A549 (cell line): ENCODE measurements around the gene SSX2IP. TPM values are rescaled to one million over a fixed set of nuclear protein-coding genes. Genes with fewer than 3 reads are reported as not detected.

Source experiments
- ATAC-seq, 2 experiments: fragments of 200-7000 bp in 1 of 2; fragments of >200 bp in 1 of 2; cut with Nextera tagmentation in 1 of 2; cut with Tn5 transposase in 1 of 2; 3 replicates each; pipeline versions ENCODE4 v1.8.0 to v1.9.1; 2018 to 2020; ENCODE audit warnings: mild to moderate bottlenecking in 1 of 2, moderate library complexity in 1 of 2
- CTCF ChIA-PET: fragments of 300-600 bp; sonication (Branson Sonifier 250); formaldehyde crosslinking; extraction: SDS; loops from one replicate; lab custom pipeline; 2021; ENCODE audit warnings: antibody characterized with exemption, inconsistent platforms; lab: Yijun Ruan, JAX
- POLR2A ChIA-PET: fragments of 350-600 bp; formaldehyde crosslinking; extraction: SDS; loops from one replicate; lab custom pipeline; 2021; ENCODE audit warnings: antibody characterized with exemption, inconsistent platforms; lab: Yijun Ruan, JAX
- DNase-seq, 2 experiments: peaks; one replicate each; pipeline versions ENCODE4 v3.0.0 to v3.0.0-alpha.2; 2011 to 2016; ENCODE audit warnings: low read depth in 1 of 2, low spot score in 1 of 2
- FAIRE-seq: peaks from 2 replicates; lab custom pipeline; 2011; peaks lifted over from hg19 to GRCh38; lab: Jason Lieb, UNC
- H3K27ac ChIP-seq, 2 experiments: fragments of >200 bp; sonication (Bioruptor Twin); formaldehyde crosslinking; 3 replicates each; pipeline ENCODE4 v1.5.1; 2016 to 2017
- H3K4me1 ChIP-seq: fragments of >200 bp; sonication (Bioruptor Twin); formaldehyde crosslinking; 3 replicates; pipeline ENCODE4 v1.6.1; 2016
- H3K4me2 ChIP-seq: fragments of >200 bp; sonication (Bioruptor Twin); formaldehyde crosslinking; 3 replicates; pipeline ENCODE4 v1.6.1; 2016
- H3K4me3 ChIP-seq: fragments of >200 bp; sonication (Bioruptor Twin); formaldehyde crosslinking; 3 replicates; pipeline ENCODE4 v1.5.1; 2016
- H3K9me3 ChIP-seq: fragments of >200 bp; sonication (Bioruptor Twin); formaldehyde crosslinking; 3 replicates; pipeline ENCODE4 v1.6.1; 2016
- BHLHE40 ChIP-seq: IDR thresholded peaks from 2 replicates; pipeline ENCODE4 v1.6.1; 2012; ENCODE audit warnings: low read depth, low read length, inconsistent platforms
- CHD4 ChIP-seq: fragments of 200-600 bp; sonication (generic); IDR thresholded peaks from 2 replicates; pipeline ENCODE4 v1.6.1; 2016; ENCODE audit warnings: antibody characterized with exemption, mild to moderate bottlenecking, borderline replicate concordance
- EHF ChIP-seq: fragments of 250-450 bp; sonication (Bioruptor Pico); IDR thresholded peaks from 2 replicates; pipeline ENCODE4 v1.5.0; 2020; ENCODE audit warnings: mild to moderate bottlenecking
- ELK1 ChIP-seq: fragments of 150-350 bp; IDR thresholded peaks from 2 replicates; pipeline ENCODE4 v1.6.1; 2014; ENCODE audit warnings: low read depth, mild to moderate bottlenecking, low read length
- FOXS1 ChIP-seq: fragments of 250-450 bp; sonication (Bioruptor Pico); IDR thresholded peaks from 2 replicates; pipeline ENCODE4 v1.5.0; 2020; ENCODE audit warnings: mild to moderate bottlenecking, moderate library complexity
- HDAC2 ChIP-seq: fragments of 200-600 bp; sonication (generic); IDR thresholded peaks from 2 replicates; pipeline ENCODE4 v1.6.1; 2016
- HOXB5 ChIP-seq: fragments of 250-450 bp; sonication (Bioruptor Pico); IDR thresholded peaks from 2 replicates; pipeline ENCODE4 v1.5.0; 2020; ENCODE audit warnings: mild to moderate bottlenecking, moderate library complexity
- JUNB ChIP-seq: fragments of >200 bp; sonication (Bioruptor Twin); formaldehyde crosslinking; IDR thresholded peaks from 2 replicates; pipeline ENCODE4 v1.6.1; 2016
- MAZ ChIP-seq: fragments of 150-350 bp; IDR thresholded peaks from 2 replicates; pipeline ENCODE4 v1.6.1; 2014; ENCODE audit warnings: antibody characterized with exemption, low read depth, low read length, borderline replicate concordance
- MYC ChIP-seq: IDR thresholded peaks from 2 replicates; pipeline ENCODE4 v1.6.1; 2012; ENCODE audit warnings: mild to moderate bottlenecking, inconsistent platforms, low read length, improper control_type of control experiment, borderline replicate concordance
- NR3C1 ChIP-seq: fragments of >200 bp; sonication (Bioruptor Twin); formaldehyde crosslinking; IDR thresholded peaks from 3 replicates; pipeline ENCODE4 v1.6.1; 2017
- PBX3 ChIP-seq: IDR thresholded peaks from 2 replicates; pipeline ENCODE4 v1.6.1; 2012
- POLR2A ChIP-seq: IDR thresholded peaks from 2 replicates; pipeline ENCODE4 v1.6.1; 2012; ENCODE audit warnings: mild to moderate bottlenecking, low read length
- POLR2AphosphoS2 ChIP-seq: conservative IDR thresholded peaks from 2 replicates; pipeline ENCODE4 v1.6.1; 2012; ENCODE audit warnings: low read length, improper control_type of control experiment, inconsistent platforms
- RNF2 ChIP-seq: fragments of 200-600 bp; sonication (generic); IDR thresholded peaks from 2 replicates; pipeline ENCODE4 v1.6.1; 2016; ENCODE audit warnings: low read depth, mild to moderate bottlenecking, antibody characterized with exemption, moderate library complexity, borderline replicate concordance
- SMC3 ChIP-seq: fragments of >200 bp; sonication (Bioruptor Twin); formaldehyde crosslinking; IDR thresholded peaks from 3 replicates; pipeline ENCODE4 v1.6.1; 2018; ENCODE audit warnings: inconsistent platforms
- SREBF2 ChIP-seq: fragments of 450-650 bp; IDR thresholded peaks from 2 replicates; pipeline ENCODE4 v1.6.1; 2014; ENCODE audit warnings: mild to moderate bottlenecking, moderate library complexity
- ZC3H11A ChIP-seq: fragments of 450-650 bp; IDR thresholded peaks from 2 replicates; pipeline ENCODE4 v1.6.1; 2014; ENCODE audit warnings: antibody characterized with exemption, mild to moderate bottlenecking
- ZSCAN20 ChIP-seq: fragments of 250-450 bp; sonication (Bioruptor Pico); IDR thresholded peaks from 2 replicates; pipeline ENCODE4 v1.8.0; 2022; ENCODE audit warnings: mild to moderate bottlenecking, moderate library complexity
- WGBS: methylation state at CpG from one replicate; pipeline ENCODE4 v1.1.6; 2017; ENCODE audit errors: missing lambda C conversion rate; 5-methylcytosine and 5-hydroxymethylcytosine counted together
- polyA plus RNA-seq, 4 experiments: library from polyadenylated mRNA; depleted of rRNA in 3 of 4; stranded (reverse); fragments of >200 nt; fragmentation: RNase III in 1 of 4; extraction: RNeasy Plus Mini Kit Qiagen cat#74134 plus additional on column Dnase treatment in 1 of 4; gene quantifications; 2 replicates in 3 of 4; 3 replicates in 1 of 4; pipeline ENCODE4 v1.2.3, GENCODE V29; 2011 to 2017
- TF ChIP-seq, protein P1 (sequence below): fragments of >200 bp; sonication (Bioruptor Twin); formaldehyde crosslinking; IDR thresholded peaks from 2 replicates; pipeline ENCODE4 v1.6.1; 2016
- TF ChIP-seq, protein P2 (sequence below): fragments of 200-600 bp; sonication (generic); IDR thresholded peaks from 2 replicates; pipeline ENCODE4 v1.6.1; 2016; ENCODE audit warnings: antibody characterized with exemption, mild to moderate bottlenecking, moderate library complexity
- TF ChIP-seq, protein P3 (sequence below): fragments of 450-650 bp; IDR thresholded peaks from 2 replicates; pipeline ENCODE4 v1.6.1; 2014; ENCODE audit warnings: antibody characterized with exemption
- TF ChIP-seq, protein P4 (sequence below): fragments of 250-450 bp; sonication (Bioruptor Pico); IDR thresholded peaks from 2 replicates; pipeline ENCODE4 v1.5.0; 2021; ENCODE audit warnings: mild to moderate bottlenecking, moderate library complexity, borderline replicate concordance

The SSX2IP gene
- polyA plus RNA-seq, 2 of the 4 experiments (the other 2 are of a cell fraction), result 15.2 to 20.6 TPM

GRCh38 chr1:84677415-84678099, 12.7 kb downstream of the SSX2IP start:
- no peak for DNase-seq
- ATAC-seq, result no peak
- Histone ChIP-seq H3K4me3 (no peak overlapping the region), H3K4me2 (no peak overlapping the region), H3K9me3 (no peaks in the 10 kb centered on the region), H3K4me1 (no peaks in the 10 kb centered on the region)
- ChIA-PET CTCF (interaction anchor here (0.8 to 1.6 kb wide), 2 partner anchors 10 to 11 kb away, joined by 3 to 4 read pairs; no protein-coding TSS in a partner anchor), POLR2A (no interaction called here)
- WGBS, result 94% methylated on average over 7 of the region's 7 CpGs
- FAIRE-seq, result no peak
- TF ChIP-seq HDAC2, result no peak
- TF ChIP-seq MYC, result no peak
- TF ChIP-seq ZC3H11A, result no peak
- TF ChIP-seq MAZ, result no peak
- no peak for TF ChIP-seq BHLHE40
- no peak for TF ChIP-seq EHF (CRISPR knock-in tag)
- TF ChIP-seq RNF2, result no peak
- TF ChIP-seq CHD4, result no peak
- TF ChIP-seq, all 56 proteins: peak for 0
- H3K27ac ChIP-seq, result no peak overlapping the region

DNA sequence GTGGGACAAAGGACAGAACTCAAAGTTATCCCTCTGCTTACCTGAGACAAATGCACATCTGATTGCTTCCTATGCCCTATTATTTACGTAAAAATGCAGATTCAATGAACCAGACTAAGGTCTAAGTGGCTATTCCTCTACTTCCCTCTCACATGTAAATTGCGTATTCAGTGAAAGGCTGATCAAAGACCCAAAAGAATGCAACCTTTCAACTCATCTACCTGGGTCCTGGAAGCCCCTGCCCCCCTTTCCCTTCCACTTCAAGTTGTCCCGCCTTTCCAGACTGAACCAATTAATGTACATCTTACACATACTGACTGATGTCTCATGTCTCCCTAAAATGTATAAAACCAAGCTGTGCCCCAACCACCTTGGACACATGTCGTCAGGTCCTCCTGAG, 14.6 kb downstream of the SSX2IP start:
- WGBS, result 95% methylated on average over 4 of the region's 4 CpGs
- DNase-seq (no peak), ATAC-seq (no peak), FAIRE-seq (no peak)
- Histone ChIP-seq H3K4me1 (no peaks in the 10 kb centered on the region), H3K9me3 (no peaks in the 10 kb centered on the region), H3K4me3 (no peak overlapping the region), H3K4me2 (no peak overlapping the region), H3K27ac (no peak overlapping the region)
- ChIA-PET CTCF (no interaction called here), POLR2A (no interaction called here)
- no peak for TF ChIP-seq POLR2AphosphoS2
- TF ChIP-seq, protein P1, sequence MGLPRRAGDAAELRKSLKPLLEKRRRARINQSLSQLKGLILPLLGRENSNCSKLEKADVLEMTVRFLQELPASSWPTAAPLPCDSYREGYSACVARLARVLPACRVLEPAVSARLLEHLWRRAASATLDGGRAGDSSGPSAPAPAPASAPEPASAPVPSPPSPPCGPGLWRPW, result no peak
- TF ChIP-seq FOXS1 (CRISPR knock-in tag), result no peak
- TF ChIP-seq ELK1, result no peak

GRCh38 chr1:84675106-84675505, 15.2 kb downstream of the SSX2IP start:
- CTCF ChIA-PET, result no interaction called here
- WGBS, result 52% methylated on average over 1 of the region's 1 CpG
- H3K27ac ChIP-seq, result no peak overlapping the region
- TF ChIP-seq, protein P2, sequence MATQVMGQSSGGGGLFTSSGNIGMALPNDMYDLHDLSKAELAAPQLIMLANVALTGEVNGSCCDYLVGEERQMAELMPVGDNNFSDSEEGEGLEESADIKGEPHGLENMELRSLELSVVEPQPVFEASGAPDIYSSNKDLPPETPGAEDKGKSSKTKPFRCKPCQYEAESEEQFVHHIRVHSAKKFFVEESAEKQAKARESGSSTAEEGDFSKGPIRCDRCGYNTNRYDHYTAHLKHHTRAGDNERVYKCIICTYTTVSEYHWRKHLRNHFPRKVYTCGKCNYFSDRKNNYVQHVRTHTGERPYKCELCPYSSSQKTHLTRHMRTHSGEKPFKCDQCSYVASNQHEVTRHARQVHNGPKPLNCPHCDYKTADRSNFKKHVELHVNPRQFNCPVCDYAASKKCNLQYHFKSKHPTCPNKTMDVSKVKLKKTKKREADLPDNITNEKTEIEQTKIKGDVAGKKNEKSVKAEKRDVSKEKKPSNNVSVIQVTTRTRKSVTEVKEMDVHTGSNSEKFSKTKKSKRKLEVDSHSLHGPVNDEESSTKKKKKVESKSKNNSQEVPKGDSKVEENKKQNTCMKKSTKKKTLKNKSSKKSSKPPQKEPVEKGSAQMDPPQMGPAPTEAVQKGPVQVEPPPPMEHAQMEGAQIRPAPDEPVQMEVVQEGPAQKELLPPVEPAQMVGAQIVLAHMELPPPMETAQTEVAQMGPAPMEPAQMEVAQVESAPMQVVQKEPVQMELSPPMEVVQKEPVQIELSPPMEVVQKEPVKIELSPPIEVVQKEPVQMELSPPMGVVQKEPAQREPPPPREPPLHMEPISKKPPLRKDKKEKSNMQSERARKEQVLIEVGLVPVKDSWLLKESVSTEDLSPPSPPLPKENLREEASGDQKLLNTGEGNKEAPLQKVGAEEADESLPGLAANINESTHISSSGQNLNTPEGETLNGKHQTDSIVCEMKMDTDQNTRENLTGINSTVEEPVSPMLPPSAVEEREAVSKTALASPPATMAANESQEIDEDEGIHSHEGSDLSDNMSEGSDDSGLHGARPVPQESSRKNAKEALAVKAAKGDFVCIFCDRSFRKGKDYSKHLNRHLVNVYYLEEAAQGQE, result no peak
- TF ChIP-seq NR3C1 (no peak), ZC3H11A (no peak), PBX3 (no peak), SREBF2 (no peak), JUNB (no peak), SMC3 (no peak), HOXB5 (CRISPR knock-in tag) (no peak), POLR2A (no peak), EHF (CRISPR knock-in tag) (no peak), ZSCAN20 (no peak), RNF2 (no peak), POLR2AphosphoS2 (no peak), ELK1 (no peak), HDAC2 (no peak), BHLHE40 (no peak)
- TF ChIP-seq, protein P3, sequence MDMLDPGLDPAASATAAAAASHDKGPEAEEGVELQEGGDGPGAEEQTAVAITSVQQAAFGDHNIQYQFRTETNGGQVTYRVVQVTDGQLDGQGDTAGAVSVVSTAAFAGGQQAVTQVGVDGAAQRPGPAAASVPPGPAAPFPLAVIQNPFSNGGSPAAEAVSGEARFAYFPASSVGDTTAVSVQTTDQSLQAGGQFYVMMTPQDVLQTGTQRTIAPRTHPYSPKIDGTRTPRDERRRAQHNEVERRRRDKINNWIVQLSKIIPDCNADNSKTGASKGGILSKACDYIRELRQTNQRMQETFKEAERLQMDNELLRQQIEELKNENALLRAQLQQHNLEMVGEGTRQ, result no peak
- TF ChIP-seq, protein P4, sequence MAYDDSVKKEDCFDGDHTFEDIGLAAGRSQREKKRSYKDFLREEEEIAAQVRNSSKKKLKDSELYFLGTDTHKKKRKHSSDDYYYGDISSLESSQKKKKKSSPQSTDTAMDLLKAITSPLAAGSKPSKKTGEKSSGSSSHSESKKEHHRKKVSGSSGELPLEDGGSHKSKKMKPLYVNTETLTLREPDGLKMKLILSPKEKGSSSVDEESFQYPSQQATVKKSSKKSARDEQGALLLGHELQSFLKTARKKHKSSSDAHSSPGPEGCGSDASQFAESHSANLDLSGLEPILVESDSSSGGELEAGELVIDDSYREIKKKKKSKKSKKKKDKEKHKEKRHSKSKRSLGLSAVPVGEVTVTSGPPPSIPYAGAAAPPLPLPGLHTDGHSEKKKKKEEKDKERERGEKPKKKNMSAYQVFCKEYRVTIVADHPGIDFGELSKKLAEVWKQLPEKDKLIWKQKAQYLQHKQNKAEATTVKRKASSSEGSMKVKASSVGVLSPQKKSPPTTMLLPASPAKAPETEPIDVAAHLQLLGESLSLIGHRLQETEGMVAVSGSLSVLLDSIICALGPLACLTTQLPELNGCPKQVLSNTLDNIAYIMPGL (CRISPR knock-in tag), result no peak
- POLR2A ChIA-PET, result no interaction called here
- no peaks in the 10 kb centered on the region for H3K4me1 ChIP-seq
- H3K9me3 ChIP-seq, result no peaks in the 10 kb centered on the region
- ATAC-seq (no peak), DNase-seq (no peak), FAIRE-seq (no peak)
- H3K4me3 ChIP-seq, result no peak overlapping the region
- no peak overlapping the region for H3K4me2 ChIP-seq
